Muscle of arm (tissue), 12 donors: ENCODE data around the gene ERG. TPM values are rescaled to one million over a fixed set of nuclear protein-coding genes. Genes with fewer than 3 reads are reported as not detected.

Source experiments
- DNase-seq: peaks from one replicate; pipeline ENCODE4 v3.0.0-alpha.2; 2013
- polyA plus RNA-seq, 12 donors: library from polyadenylated mRNA; unstranded; fragments of 120-200 nt; gene quantifications; one replicate each; pipeline ENCODE4 v1.2.1, GENCODE V29; 2013; ENCODE audit not compliant: insufficient read length in 12 of 12

The ERG gene
- polyA plus RNA-seq, 12 donors: 14.2 to 34.0 (median 18.8) TPM; not detected in 1

GRCh38 chr21:38504066-38504465, 5.8 kb upstream of the ERG start:
- no peak for DNase-seq

DNA sequence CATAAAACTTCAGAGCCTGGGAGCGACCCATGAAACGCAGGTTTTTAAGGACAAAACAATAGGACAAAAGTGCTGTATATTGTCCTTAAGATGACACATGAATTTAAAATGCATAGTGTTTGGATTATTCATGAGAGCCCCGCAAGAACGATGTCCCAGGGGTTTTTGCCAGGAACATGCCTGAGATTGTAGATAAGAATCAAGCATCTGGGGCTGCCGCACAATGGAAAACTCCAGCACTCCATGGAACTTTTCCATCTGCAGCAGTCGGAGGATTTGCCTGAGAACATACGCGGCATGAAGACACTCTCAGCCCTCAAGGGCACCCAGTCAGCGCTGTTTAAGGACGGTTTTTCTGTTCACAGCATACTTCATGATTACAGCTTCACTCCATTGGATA, 5.3 kb upstream of the ERG start:
- DNase-seq: no peak

- DNase-seq: no peak
These were observed 1.8 kb upstream of the ERG start for GRCh38 chr21:38500073-38500472.

DNA sequence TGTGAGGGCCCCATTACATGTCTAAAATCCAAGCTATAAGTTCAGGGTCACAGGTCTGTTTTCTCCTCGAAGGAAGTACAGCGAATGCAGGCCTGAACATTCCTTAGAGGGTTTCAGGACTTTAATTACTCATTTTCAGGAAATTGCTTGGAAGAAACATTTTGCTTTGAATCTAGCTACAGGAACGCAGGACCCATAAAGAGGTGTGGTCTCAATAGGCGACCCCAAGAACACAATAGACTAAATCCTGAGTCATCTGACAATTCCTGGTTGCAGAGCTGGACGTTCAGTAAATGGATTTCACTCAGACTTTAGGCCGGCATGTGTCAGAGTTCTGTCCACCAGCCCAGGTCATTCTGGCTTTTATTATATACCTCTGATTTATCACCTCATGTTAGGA, 1.0 kb upstream of the ERG start:
- DNase-seq: no peak

DNA sequence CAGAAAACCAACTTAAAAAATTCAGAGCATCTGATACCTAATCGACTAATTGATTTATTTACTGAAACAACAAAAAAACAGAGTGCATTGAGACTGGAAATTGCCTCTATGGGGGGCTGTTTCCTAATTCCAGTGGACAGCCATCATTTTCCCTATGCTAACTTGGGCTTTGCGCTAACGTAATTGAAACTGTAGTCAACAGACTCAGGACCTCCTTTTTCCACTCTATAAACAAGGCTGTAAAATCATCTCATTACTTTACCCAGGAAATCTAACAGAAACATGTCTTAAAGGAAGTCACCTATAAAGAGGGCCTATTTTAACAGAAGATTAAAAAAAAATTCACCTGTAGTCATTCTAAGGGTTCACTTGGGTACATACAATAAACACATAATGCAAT, 2.1 kb downstream of the ERG start:
- no peak for DNase-seq

DNA sequence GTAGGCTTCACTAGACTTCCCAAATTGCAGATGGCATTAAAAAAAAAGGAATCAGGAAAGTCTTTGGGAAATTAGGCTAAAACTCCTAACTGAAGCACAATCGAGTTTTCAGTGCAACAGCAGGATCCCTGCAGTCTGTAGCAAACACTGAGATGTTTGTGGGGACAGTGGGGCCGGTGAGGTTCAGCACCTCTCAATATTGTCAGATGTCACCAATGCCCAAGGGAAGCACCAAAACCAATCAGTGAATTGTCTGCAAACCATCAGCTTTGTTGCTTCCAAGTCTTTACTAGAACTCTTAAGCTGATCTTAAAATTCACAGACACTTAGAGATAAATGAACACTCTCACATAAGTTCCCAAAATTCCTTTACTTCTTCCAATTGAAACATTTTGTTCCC, 2.6 kb downstream of the ERG start:
- DNase-seq: no peak

- DNase-seq: no peak
These were observed 3.0 kb downstream of the ERG start for GRCh38 chr21:38495242-38495641.

DNA sequence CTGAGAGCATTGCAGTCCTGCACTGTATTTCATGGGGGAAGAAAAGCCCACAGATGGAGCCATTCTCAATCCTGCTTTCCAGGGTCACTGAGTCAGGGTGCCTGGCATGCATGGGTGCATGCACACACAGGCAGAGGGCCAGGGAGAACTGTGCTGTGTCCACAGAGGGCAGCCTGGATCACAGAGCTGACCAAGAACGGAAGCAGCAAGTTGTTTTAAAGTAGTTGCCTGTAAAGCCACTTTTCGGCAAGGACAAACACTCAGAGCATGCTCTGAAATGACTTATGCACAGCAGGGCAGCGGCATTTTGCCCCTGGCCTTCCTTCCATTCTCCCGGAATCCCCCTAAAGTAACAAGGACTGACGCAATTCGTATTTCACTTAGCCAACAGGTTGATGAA, 3.6 kb downstream of the ERG start:
- no peak for DNase-seq

- no peak for DNase-seq
These were observed 4.0 kb downstream of the ERG start for GRCh38 chr21:38494251-38494642.

GRCh38 chr21:38493549-38494250, 4.6 kb downstream of the ERG start:
- DNase-seq: no peak

DNA sequence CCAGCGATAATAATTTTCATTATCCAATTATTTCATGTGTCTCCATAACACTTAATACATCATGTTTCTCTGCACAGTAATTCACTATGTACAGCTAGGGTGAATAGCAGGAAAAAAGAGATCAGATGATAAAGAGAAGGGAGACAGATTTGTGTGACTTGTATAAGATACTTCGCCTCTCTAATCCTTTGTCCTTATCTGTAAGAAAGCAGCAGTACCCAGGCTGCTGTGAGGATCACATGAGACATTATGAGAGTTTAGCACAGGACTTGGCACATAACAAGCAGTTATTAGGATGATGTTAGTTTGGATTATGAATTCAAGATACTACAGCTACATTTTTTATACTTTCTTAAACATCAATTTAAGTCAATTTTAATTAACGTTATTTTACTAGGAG, 6.3 kb downstream of the ERG start:
- DNase-seq: no peak

- DNase-seq: no peak
These were observed 6.7 kb downstream of the ERG start for GRCh38 chr21:38491536-38491935.

DNA sequence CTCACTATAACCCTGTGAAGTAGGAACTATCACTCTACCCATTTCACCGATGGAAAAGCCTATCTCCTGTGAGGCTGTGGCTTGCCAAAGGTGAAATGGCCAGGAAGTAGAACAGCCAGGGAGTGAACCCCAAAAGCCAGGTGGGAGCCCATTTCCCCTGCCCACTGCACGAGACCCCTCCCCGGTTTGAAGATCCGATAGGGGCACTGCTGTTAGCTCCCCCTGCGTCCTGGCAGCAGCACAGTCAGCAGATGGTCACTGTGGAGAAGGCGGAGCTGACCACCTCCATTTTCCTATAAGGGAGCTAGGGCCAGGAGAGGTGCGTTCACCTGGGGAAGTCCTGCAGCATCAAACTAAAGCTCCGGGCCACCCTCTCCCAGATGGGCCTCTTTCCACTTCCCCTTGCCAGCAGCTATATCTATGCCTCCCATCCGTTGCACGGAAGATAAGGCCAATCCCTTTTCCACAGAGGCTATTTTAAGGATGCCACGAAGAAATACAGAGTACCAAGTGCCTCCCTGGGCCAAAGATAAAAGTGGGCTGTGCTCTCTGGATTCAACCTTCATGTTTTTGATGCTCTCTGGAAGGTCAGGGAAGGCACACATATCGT, 7.8 kb downstream of the ERG start:
- DNase-seq: no peak

DNA sequence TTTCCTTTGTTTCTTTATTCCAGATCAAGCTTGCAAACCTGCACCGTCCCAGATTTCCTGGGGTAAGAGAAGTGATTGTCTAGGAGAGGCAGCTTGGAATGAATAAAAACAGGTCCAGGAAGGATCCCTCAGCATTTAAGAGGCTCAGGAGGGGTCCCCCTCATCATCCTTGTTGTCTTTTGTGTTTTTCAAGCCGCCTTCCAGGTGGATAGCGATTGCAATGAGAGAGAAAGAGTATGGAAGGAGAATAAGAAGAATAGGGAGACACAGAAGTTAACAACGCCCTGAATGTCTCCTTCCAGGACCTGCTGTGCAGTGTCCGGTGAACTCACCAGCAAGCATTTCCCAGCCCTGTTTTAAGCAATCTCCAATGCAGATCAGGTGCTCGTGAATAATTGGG, 8.5 kb downstream of the ERG start:
- no peak for DNase-seq

DNA sequence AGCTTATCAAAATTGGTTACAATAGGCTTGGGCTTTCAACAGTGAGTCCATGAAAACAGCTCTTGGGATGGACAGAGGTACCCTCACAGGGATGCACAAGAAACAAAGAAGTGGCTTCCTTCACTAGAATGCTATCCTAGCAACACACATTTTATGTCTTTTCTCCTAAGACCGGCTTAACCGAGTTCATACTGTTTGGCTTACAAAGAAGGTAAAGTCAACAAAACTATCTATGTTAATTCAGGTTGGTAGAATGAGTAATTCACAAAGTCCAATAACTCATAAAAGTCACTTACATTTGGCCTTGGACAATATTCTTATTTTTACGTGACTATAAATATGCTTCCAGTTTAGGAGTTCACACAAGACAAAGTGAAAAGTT, 9.0 kb downstream of the ERG start:
- no peak for DNase-seq

- no peak for DNase-seq
These were observed 9.5 kb downstream of the ERG start for GRCh38 chr21:38488640-38489270.

- no peak for DNase-seq
These were observed 10.2 kb downstream of the ERG start for GRCh38 chr21:38487901-38488639.

DNA sequence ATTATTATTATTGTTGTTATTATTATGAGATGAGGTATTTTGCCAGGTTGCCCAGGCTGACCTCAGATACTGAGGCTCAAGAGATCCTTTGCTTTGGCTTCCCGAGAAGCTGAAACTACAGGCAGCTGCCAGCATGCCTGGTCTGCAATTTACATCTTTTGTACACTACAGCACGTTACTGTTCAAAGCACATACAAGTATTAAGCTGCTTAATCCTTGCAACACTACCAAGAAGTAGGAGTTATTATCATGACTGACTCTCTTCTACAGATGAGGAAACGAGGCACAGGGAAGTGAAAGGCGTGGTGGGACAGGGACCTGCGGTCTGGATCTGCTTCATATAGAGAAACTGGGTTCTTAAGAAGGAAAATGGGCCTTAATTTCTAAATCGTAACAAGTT, 11.6 kb downstream of the ERG start:
- no peak for DNase-seq

DNA sequence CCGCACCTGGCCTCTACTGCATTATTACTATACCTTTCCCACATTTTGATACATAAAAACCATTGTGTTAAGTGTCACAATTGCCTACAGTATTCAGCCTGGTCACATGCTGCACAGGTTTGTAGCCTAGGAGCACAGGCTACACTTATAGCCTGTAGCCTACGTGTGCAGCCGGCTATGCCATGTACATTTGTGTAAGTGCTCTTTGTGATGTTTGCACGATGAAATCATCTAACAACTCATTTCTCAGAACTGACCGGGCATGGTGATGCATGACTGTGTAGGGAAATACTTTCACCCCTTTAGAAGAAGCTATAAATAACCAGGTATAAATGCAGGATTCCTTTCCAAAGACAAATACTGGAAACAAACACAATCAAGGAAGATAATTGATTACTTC, 12.1 kb downstream of the ERG start:
- no peak for DNase-seq

GRCh38 chr21:38479641-38480525, 18.4 kb downstream of the ERG start:
- DNase-seq: no peak

DNA sequence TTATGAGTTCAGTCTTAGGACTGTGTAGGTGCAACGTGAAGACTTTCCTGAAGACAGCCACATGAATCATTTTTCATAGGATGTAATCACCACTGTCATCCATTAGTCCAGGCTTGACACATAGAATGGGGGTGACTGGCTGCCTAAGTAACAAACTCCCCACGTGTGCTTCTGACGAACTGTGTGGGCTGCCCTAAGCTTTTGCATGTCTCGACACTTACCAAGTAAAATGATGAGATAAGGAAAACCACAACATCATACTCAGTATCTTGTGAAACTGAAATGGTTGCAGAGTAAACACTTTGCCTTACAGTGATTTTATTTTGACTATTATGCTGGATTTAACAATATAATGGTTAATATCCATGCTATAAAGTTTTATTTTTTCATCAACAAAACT, 19.5 kb downstream of the ERG start:
- no peak for DNase-seq

DNA sequence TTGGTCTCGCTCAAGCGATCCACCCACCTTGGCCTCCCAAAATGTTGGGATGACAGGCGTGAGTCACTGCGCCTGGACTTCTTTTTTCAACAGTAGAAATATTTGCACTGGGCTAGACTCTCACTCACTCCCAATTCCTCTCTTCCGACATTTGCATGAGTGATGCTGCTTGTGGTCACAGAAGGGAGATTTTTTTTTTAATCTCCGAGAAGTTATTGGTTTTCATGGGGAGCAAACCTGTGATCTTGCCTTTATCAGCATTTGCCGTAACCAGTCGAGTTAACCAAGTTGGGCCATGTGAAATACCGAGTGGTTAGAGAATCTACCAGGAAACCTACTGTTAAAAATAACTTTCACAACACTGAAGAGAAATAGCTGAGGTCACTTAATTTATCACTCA, 21.1 kb downstream of the ERG start:
- DNase-seq: no peak
